ENCODE data around the gene RAB27B.

RAB27B gene

DNA sequence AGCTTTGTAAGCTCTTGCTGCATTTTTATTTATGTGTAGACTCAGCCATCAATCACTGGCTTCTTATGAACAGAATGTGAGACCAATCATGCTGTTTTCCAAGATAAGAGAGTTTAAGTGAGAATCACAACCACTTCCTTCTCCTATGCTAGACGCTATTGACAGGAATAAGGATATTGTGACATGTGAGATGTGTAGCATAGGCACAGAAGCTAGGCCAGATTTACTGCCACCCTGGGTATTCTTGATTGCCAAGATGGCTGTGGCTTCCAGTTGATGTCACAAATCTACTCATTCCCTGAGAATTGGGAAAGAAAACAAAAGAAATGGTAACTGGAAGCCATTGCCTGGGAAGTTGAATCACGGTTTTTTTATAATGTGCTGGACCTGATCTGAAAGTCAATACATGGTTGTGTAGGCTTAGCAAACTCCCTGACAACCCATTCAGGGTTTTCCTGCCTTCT, 49.9 kb downstream of the RAB27B start:
- no peaks in the 10 kb centered on the region for H3F3A ChIP-seq (ENCODE audit: insufficient read depth, low read length)
- H3K9me2 ChIP-seq (ENCODE audit: low read depth, low read length): no peaks in the 10 kb centered on the region
- no peaks in the 10 kb centered on the region for H3K4me1 ChIP-seq (ENCODE audit: insufficient read depth, low read length, severe bottlenecking)
- no peak overlapping the region for H3K27ac ChIP-seq (ENCODE audit: low read depth, low read length, poor library complexity, severe bottlenecking)
- TF ChIP-seq EZH2 (IDR thresholded peaks at IDR 0.05; ENCODE audit: borderline replicate concordance, low read length) (no peak), CTCF (IDR thresholded peaks at IDR 0.05; ENCODE audit: low read length) (no peak)
- H2AFZ ChIP-seq (ENCODE audit: low read length): no peak overlapping the region
- H3K27me3 ChIP-seq (ENCODE audit: insufficient read depth, low read length): no peaks in the 10 kb centered on the region
- H4K20me1 ChIP-seq (ENCODE audit: insufficient read depth, low read length): no peaks in the 10 kb centered on the region
- no peaks in the 10 kb centered on the region for H3K36me3 ChIP-seq (ENCODE audit: insufficient read depth, low read length)
- H3K9me3 ChIP-seq (ENCODE audit: low read length): no peaks in the 10 kb centered on the region
- H3K79me2 ChIP-seq (ENCODE audit: insufficient read depth, low read length): no peaks in the 10 kb centered on the region
- no peak overlapping the region for H3K9ac ChIP-seq (ENCODE audit: low read length)
- H3K4me2 ChIP-seq (ENCODE audit: low read length): no peak overlapping the region
- H3K4me3 ChIP-seq (ENCODE audit: low read depth, low read length, poor library complexity, severe bottlenecking): no peak overlapping the region

GRCh38 chr18:54878659-54879358, 50.5 kb downstream of the RAB27B start:
- Histone ChIP-seq H3K79me2 (ENCODE audit: insufficient read depth, low read length) (no peaks in the 10 kb centered on the region), H3K9ac (ENCODE audit: low read length) (no peak overlapping the region), H3K36me3 (ENCODE audit: insufficient read depth, low read length) (no peaks in the 10 kb centered on the region), H3K27ac (ENCODE audit: low read depth, low read length, poor library complexity, severe bottlenecking) (no peak overlapping the region), H3K4me3 (ENCODE audit: low read depth, low read length, poor library complexity, severe bottlenecking) (no peak overlapping the region), H2AFZ (ENCODE audit: low read length) (no peak overlapping the region), H3K4me2 (ENCODE audit: low read length) (no peak overlapping the region), H3F3A (ENCODE audit: insufficient read depth, low read length) (no peaks in the 10 kb centered on the region), H3K27me3 (ENCODE audit: insufficient read depth, low read length) (no peaks in the 10 kb centered on the region), H3K9me2 (ENCODE audit: low read depth, low read length) (no peaks in the 10 kb centered on the region), H4K20me1 (ENCODE audit: insufficient read depth, low read length) (no peaks in the 10 kb centered on the region), H3K4me1 (ENCODE audit: insufficient read depth, low read length, severe bottlenecking) (no peaks in the 10 kb centered on the region), H3K9me3 (ENCODE audit: low read length) (no peaks in the 10 kb centered on the region)
- no peak for TF ChIP-seq EZH2 (IDR thresholded peaks at IDR 0.05; ENCODE audit: borderline replicate concordance, low read length)
- TF ChIP-seq CTCF (IDR thresholded peaks at IDR 0.05; ENCODE audit: low read length): no peak

- Histone ChIP-seq H3K27me3 (ENCODE audit: insufficient read depth, low read length) (no peaks in the 10 kb centered on the region), H2AFZ (ENCODE audit: low read length) (no peak overlapping the region)
Measured at GRCh38 chr18:54879691-54880090, 51.4 kb downstream of the RAB27B start.

More at GRCh38 chr18:54879691-54880090, 51.4 kb downstream of the RAB27B start:
- TF ChIP-seq CTCF (IDR thresholded peaks at IDR 0.05; ENCODE audit: low read length) (no peak), EZH2 (IDR thresholded peaks at IDR 0.05; ENCODE audit: borderline replicate concordance, low read length) (no peak)
- Histone ChIP-seq H3K36me3 (ENCODE audit: insufficient read depth, low read length) (no peaks in the 10 kb centered on the region), H3K4me3 (ENCODE audit: low read depth, low read length, poor library complexity, severe bottlenecking) (no peak overlapping the region), H3F3A (ENCODE audit: insufficient read depth, low read length) (no peaks in the 10 kb centered on the region), H3K4me1 (ENCODE audit: insufficient read depth, low read length, severe bottlenecking) (no peaks in the 10 kb centered on the region), H3K9me2 (ENCODE audit: low read depth, low read length) (no peaks in the 10 kb centered on the region), H3K79me2 (ENCODE audit: insufficient read depth, low read length) (no peaks in the 10 kb centered on the region), H3K9ac (ENCODE audit: low read length) (no peak overlapping the region), H3K4me2 (ENCODE audit: low read length) (no peak overlapping the region), H4K20me1 (ENCODE audit: insufficient read depth, low read length) (no peaks in the 10 kb centered on the region), H3K9me3 (ENCODE audit: low read length) (no peaks in the 10 kb centered on the region), H3K27ac (ENCODE audit: low read depth, low read length, poor library complexity, severe bottlenecking) (no peak overlapping the region)
